HEK293 (cell line): ENCODE measurements around the gene RTN4.
A peak's percentile ranks its signal among the peaks of the same experiment; 100 is the strongest.

Source experiments
- GLI2 ChIP-seq: fragments of 450-650 bp; formaldehyde crosslinking; IDR thresholded peaks from 2 replicates; pipeline ENCODE4; 2017; ENCODE audit warnings: missing biosample characterization, missing genetic modification characterization, low read depth, borderline replicate concordance
- HOXD13 ChIP-seq: sonication (generic); formaldehyde crosslinking; IDR thresholded peaks from 2 replicates; pipeline ENCODE4 v1.8.0; 2022; ENCODE audit warnings: missing genetic modification reagents, borderline replicate concordance
- KLF1 ChIP-seq: fragments of 450-650 bp; formaldehyde crosslinking; IDR thresholded peaks from 2 replicates; pipeline ENCODE4 v1.5.1; 2016; ENCODE audit warnings: missing biosample characterization, missing genetic modification characterization
- KLF16 ChIP-seq: fragments of 450-650 bp; formaldehyde crosslinking; IDR thresholded peaks from 2 replicates; pipeline ENCODE4 v1.5.1; 2017; ENCODE audit warnings: missing biosample characterization, missing genetic modification characterization
- PATZ1 ChIP-seq: fragments of 450-650 bp; formaldehyde crosslinking; IDR thresholded peaks from 2 replicates; pipeline ENCODE4 v1.5.1; 2016; ENCODE audit warnings: missing biosample characterization, missing genetic modification characterization
- REPIN1 ChIP-seq: fragments of 450-650 bp; formaldehyde crosslinking; IDR thresholded peaks from 2 replicates; pipeline ENCODE4 v1.5.1; 2017; ENCODE audit warnings: missing biosample characterization, missing genetic modification characterization, low read depth
- SP2 ChIP-seq: fragments of 450-650 bp; formaldehyde crosslinking; IDR thresholded peaks from 2 replicates; pipeline ENCODE4 v1.5.1; 2016; ENCODE audit warnings: missing biosample characterization, missing genetic modification characterization
- SP7 ChIP-seq: fragments of 450-650 bp; formaldehyde crosslinking; IDR thresholded peaks from 2 replicates; pipeline ENCODE4 v1.5.1; 2016; ENCODE audit warnings: missing biosample characterization, missing genetic modification characterization
- TCF7L2 ChIP-seq: IDR thresholded peaks from 2 replicates; pipeline ENCODE4 v1.6.1; 2011; ENCODE audit warnings: low read depth, mild to moderate bottlenecking, inconsistent platforms, low read length, moderate library complexity, borderline replicate concordance
- TRIM28 ChIP-seq: IDR thresholded peaks from 2 replicates; pipeline ENCODE4 v1.6.1; 2011; ENCODE audit warnings: low read length, control low read depth, borderline replicate concordance
- ZBTB20 ChIP-seq: fragments of 450-650 bp; formaldehyde crosslinking; IDR thresholded peaks from 2 replicates; pipeline ENCODE4 v1.5.1; 2016; ENCODE audit warnings: missing biosample characterization, missing genetic modification characterization
- ZBTB8A ChIP-seq: fragments of 450-650 bp; formaldehyde crosslinking; IDR thresholded peaks from 2 replicates; pipeline ENCODE4 v1.5.1; 2016; ENCODE audit warnings: missing biosample characterization, missing genetic modification characterization
- ZFP37 ChIP-seq: fragments of 450-650 bp; formaldehyde crosslinking; IDR thresholded peaks from 2 replicates; pipeline ENCODE4 v1.5.1; 2016; ENCODE audit warnings: missing biosample characterization, missing genetic modification characterization
- ZNF121 ChIP-seq: fragments of 450-650 bp; formaldehyde crosslinking; IDR thresholded peaks from 2 replicates; pipeline ENCODE4 v1.5.1; 2016; ENCODE audit warnings: missing biosample characterization, missing genetic modification characterization
- ZNF214 ChIP-seq: fragments of 450-650 bp; formaldehyde crosslinking; IDR thresholded peaks from 2 replicates; pipeline ENCODE4 v1.5.1; 2017; ENCODE audit warnings: missing biosample characterization, mild to moderate bottlenecking, missing genetic modification characterization, borderline replicate concordance
- ZNF221 ChIP-seq: fragments of 450-650 bp; formaldehyde crosslinking; IDR thresholded peaks from 2 replicates; pipeline ENCODE4 v1.5.1; 2017; ENCODE audit warnings: missing biosample characterization, missing genetic modification characterization, borderline replicate concordance
- ZNF239 ChIP-seq: fragments of 450-650 bp; formaldehyde crosslinking; IDR thresholded peaks from 2 replicates; pipeline ENCODE4 v1.5.1; 2016; ENCODE audit warnings: missing biosample characterization, missing genetic modification characterization
- ZNF248 ChIP-seq: fragments of 450-650 bp; formaldehyde crosslinking; IDR thresholded peaks from 2 replicates; pipeline ENCODE4 v1.5.1; 2017; ENCODE audit warnings: missing biosample characterization, missing genetic modification characterization
- ZNF354C ChIP-seq: fragments of 450-650 bp; formaldehyde crosslinking; IDR thresholded peaks from 2 replicates; pipeline ENCODE4 v1.5.1; 2016; ENCODE audit warnings: missing biosample characterization, missing genetic modification characterization, low read depth, borderline replicate concordance
- ZNF37A ChIP-seq: fragments of 450-650 bp; IDR thresholded peaks from 2 replicates; pipeline ENCODE4 v1.5.1; 2018; ENCODE audit warnings: missing biosample characterization, missing genetic modification characterization
- ZNF394 ChIP-seq: fragments of 450-650 bp; formaldehyde crosslinking; IDR thresholded peaks from 2 replicates; pipeline ENCODE4 v1.5.1; 2016; ENCODE audit warnings: missing biosample characterization, missing genetic modification characterization, mild to moderate bottlenecking, moderate library complexity, borderline replicate concordance
- ZNF404 ChIP-seq: fragments of 450-650 bp; formaldehyde crosslinking; IDR thresholded peaks from 2 replicates; pipeline ENCODE4 v1.5.1; 2017; ENCODE audit warnings: missing biosample characterization, missing genetic modification characterization
- ZNF488 ChIP-seq: fragments of 450-650 bp; formaldehyde crosslinking; IDR thresholded peaks from 2 replicates; pipeline ENCODE4 v1.5.1; 2016; ENCODE audit warnings: missing biosample characterization, missing genetic modification characterization
- ZNF521 ChIP-seq: fragments of 450-650 bp; formaldehyde crosslinking; IDR thresholded peaks from 2 replicates; pipeline ENCODE4 v1.5.1; 2017; ENCODE audit warnings: missing biosample characterization, mild to moderate bottlenecking, missing genetic modification characterization
- ZNF548 ChIP-seq: fragments of 450-650 bp; formaldehyde crosslinking; IDR thresholded peaks from 2 replicates; pipeline ENCODE4 v1.5.1; 2016; ENCODE audit warnings: missing biosample characterization, missing genetic modification characterization
- ZNF629 ChIP-seq: fragments of 450-650 bp; formaldehyde crosslinking; IDR thresholded peaks from 2 replicates; pipeline ENCODE4 v1.5.1; 2017; ENCODE audit warnings: missing biosample characterization, missing genetic modification characterization
- ZNF645 ChIP-seq: fragments of 450-650 bp; formaldehyde crosslinking; IDR thresholded peaks from 2 replicates; pipeline ENCODE4; 2016; ENCODE audit warnings: missing biosample characterization, missing genetic modification characterization
- ZNF658 ChIP-seq: fragments of 450-650 bp; formaldehyde crosslinking; IDR thresholded peaks from 2 replicates; pipeline ENCODE4; 2016; ENCODE audit warnings: missing biosample characterization, missing genetic modification characterization
- ZNF660 ChIP-seq: fragments of 450-650 bp; IDR thresholded peaks from 2 replicates; pipeline ENCODE4 v1.5.1; 2018; ENCODE audit warnings: missing biosample characterization, mild to moderate bottlenecking, missing genetic modification characterization
- ZNF76 ChIP-seq: fragments of 450-650 bp; formaldehyde crosslinking; IDR thresholded peaks from 2 replicates; pipeline ENCODE4; 2016; ENCODE audit warnings: low read depth, missing biosample characterization, missing genetic modification characterization, borderline replicate concordance
- ZNF791 ChIP-seq: fragments of 450-650 bp; formaldehyde crosslinking; IDR thresholded peaks from 2 replicates; pipeline ENCODE4 v1.5.1; 2016; ENCODE audit warnings: missing biosample characterization, missing genetic modification characterization
- ZSCAN16 ChIP-seq: fragments of 450-650 bp; formaldehyde crosslinking; IDR thresholded peaks from 2 replicates; pipeline ENCODE4 v1.5.1; 2016; ENCODE audit warnings: missing biosample characterization, missing genetic modification characterization
- ZSCAN23 ChIP-seq: fragments of 450-650 bp; formaldehyde crosslinking; IDR thresholded peaks from 2 replicates; pipeline ENCODE4 v1.5.1; 2016; ENCODE audit warnings: missing biosample characterization, missing genetic modification characterization
- ZSCAN5A ChIP-seq: fragments of 450-650 bp; formaldehyde crosslinking; IDR thresholded peaks from 2 replicates; pipeline ENCODE4 v1.5.1; 2016; ENCODE audit warnings: missing biosample characterization, missing genetic modification characterization

Gene RTN4

GRCh38 chr2:55051026-55051866 is 995 bp upstream of the RTN4 start (continued):
- TF ChIP-seq PATZ1 (tag by site-specific recombination), result no peak
- no peak; the same call in 1 of the 2 replicates for TF ChIP-seq ZNF394 (tag by site-specific recombination)
- no peak for TF ChIP-seq GLI2
- no peak for TF ChIP-seq KLF16 (tag by site-specific recombination)
- TF ChIP-seq ZNF404 (tag by site-specific recombination), result no peak
- no peak for TF ChIP-seq ZNF658 (tag by site-specific recombination)
- no peak for TF ChIP-seq KLF1 (tag by site-specific recombination)
- TF ChIP-seq TCF7L2, result no peak
- no peak for TF ChIP-seq ZNF488
- TF ChIP-seq ZNF76, result 0 out of 2 replicates have a peak, but pooled peaks have one; percentile 10
- TF ChIP-seq ZSCAN23 (tag by site-specific recombination), result no peak
- TF ChIP-seq SP2 (tag by site-specific recombination), result no peak
- peak; percentile 60; the same call in 1 of the 2 replicates for TF ChIP-seq ZBTB20 (tag by site-specific recombination)
- TF ChIP-seq ZBTB8A, result no peak
- TF ChIP-seq ZNF221 (tag by site-specific recombination), result no peak
- no peak for TF ChIP-seq ZNF121 (tag by site-specific recombination)
- peak; percentile 61; the same call in 1 of the 2 replicates for TF ChIP-seq SP7
- TF ChIP-seq ZNF37A (tag by site-specific recombination), result no peak
- no peak for TF ChIP-seq ZNF214 (tag by site-specific recombination)
- TF ChIP-seq ZNF629 (tag by site-specific recombination), result peak; percentile 77
- TF ChIP-seq ZSCAN5A, result no peak
- TF ChIP-seq REPIN1 (tag by site-specific recombination), result no peak
- no peak for TF ChIP-seq ZSCAN16 (tag by site-specific recombination)
- no peak for TF ChIP-seq ZNF521 (tag by site-specific recombination)
- no peak for TF ChIP-seq ZNF248 (tag by site-specific recombination)
- no peak for TF ChIP-seq ZNF645 (tag by site-specific recombination)
- TF ChIP-seq ZNF791 (tag by site-specific recombination), result no peak
- peak; percentile 70; the same call in 1 of the 2 replicates for TF ChIP-seq ZFP37
- TF ChIP-seq ZNF660 (tag by site-specific recombination), result peak; percentile 76; the same call in 1 of the 2 replicates
- TF ChIP-seq ZNF548 (tag by site-specific recombination), result no peak
- TF ChIP-seq ZNF354C (tag by site-specific recombination), result no peak
- TF ChIP-seq ZNF239 (tag by site-specific recombination), result no peak
- no peak; the same call in 1 of the 2 replicates for TF ChIP-seq TRIM28
- TF ChIP-seq HOXD13 (CRISPR knock-in tag), result no peak
